Forelimb muscle (tissue), 1 donor: Measurements from ENCODE around the gene GGCX. TPM values are rescaled to one million over a fixed set of nuclear protein-coding genes. Genes with fewer than 3 reads are reported as not detected.

Experiments used
- DNase-seq: peaks from one replicate; pipeline ENCODE4 v3.0.0-alpha.2; 2013; ENCODE audit warnings: low read depth
- polyA plus RNA-seq: library from polyadenylated mRNA; unstranded; fragments of 120-200 nt; gene quantifications from one replicate; pipeline ENCODE4 v1.2.1, GENCODE V29; 2013; ENCODE audit not compliant: insufficient read length

Gene GGCX
- polyA plus RNA-seq, 1 donor = 19.7 TPM

DNA sequence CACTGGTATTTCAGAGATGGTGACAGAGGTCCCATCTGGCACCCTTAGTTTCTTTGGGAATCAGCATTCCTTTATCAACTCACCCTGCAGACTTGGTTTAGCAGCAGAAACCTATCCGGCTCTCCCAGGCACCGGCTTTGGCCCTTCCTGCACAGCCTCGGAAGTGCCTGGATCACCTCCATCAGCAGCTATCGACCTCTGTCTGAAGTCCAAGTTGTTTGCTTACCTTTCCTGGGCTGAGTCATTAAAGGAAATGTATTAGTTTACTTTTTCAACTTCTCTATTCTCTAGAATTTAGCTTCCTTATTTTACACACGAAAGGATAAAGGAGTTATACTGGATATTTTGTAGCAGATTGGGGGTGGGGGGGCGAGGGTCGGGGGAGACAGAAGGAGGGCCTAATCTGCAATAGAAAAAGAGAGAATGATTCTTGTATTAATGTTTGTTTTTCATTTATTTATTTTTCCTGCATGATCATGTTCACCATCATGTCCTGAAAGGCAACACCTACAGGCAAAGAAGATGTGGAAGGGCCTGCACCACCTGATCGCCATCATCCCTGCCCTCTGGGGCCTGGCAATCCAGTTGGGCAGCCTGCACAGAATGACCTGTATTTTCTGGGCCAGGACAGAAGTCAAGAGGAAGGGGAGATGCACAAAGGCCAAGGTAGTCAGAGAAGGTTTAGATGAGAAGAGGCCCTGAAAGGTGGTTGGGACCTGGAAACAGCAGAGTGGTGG, 44.5 kb downstream of the GGCX start:
- DNase-seq = no peak

GRCh38 chr2:85514323-85514722, 47.0 kb downstream of the GGCX start:
- no peak for DNase-seq

DNA sequence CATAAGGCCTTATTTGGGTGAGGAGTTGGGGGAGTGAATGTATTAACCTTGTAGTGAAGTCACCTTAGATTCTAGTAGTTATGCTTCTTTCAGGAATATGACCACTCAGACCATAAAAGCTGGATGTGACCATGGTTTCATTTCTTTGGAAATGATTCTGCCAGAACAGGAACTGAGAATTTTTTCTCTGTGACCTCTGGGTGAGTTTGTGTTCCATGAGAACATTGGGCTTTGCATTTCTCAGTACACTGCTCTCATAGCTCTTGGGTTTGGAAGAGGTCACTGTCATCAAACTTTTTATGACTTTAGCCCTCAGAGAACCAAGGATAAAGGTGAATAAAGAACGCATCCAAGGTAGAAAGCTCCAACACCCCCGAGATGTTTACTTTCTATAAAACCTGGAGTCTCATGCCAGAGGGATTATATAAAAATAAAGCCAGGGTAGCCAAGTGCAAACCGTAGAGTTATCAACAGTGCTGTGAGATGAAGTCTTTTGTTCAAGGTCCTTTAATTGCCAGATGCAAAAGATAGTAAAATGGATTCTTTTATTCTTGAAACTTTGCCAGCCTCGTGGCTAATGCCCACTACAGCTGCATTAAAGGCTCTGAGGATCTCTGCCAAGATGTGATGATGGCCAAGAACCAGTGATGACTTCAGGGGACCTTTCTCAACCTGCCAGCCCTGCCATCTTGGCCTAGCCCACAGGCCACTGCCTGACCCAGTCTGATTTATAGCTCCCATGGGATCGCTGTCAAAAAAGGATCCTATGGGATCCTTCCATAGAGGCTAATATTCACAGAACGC, 50.1 kb downstream of the GGCX start:
- no peak for DNase-seq

DNA sequence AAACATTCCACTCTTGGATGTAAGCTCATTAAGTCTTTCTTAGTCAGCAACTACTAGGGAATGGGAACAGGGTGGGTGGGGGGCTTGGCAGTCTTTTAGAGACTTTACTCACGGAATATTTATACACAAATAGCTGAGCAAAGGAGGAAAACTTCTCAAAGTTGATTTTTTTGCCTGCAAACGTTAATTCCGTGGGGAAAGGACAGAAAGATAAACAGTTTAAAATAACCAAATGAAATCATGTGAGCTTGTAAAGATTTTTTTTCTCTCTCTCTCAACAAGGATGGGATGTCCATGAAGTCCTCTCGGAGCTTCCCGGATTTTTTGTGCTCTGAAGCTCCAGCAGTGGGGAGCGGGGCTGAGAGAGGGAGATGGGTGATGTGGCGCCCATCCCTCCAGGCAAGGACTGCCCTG, 54.5 kb downstream of the GGCX start:
- DNase-seq = no peak

DNA sequence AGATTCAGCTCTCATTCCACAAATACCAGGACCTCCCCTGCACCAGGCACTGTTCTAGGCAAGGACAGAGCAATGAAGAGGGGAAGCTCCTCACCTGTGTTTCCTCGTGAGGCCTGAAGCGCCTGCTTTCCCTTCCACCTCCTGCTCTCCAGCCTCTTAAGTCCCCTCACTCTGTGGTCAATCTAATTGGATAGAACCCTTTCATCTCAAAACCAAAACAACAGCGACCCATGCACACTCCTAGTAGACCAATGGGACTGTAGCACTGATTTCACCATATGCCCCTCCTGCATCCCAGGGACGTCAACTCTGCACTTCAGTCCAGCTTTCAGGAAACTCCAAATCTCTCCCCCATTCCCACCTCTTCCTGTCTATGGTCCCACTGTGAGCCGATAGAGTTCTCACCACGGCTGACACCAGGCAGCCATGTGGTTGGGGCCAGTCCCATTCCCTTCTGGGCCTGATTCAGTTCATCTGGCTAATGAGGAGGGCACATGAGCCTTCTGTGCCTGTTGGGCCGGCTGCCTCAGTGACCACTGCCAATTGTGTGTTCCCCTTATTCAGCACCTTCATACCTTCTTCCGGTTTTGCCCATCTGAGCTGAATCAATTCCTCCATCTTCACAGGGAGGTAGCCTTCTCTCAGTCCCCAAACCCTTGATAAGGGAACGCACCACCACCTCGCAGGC, 55.6 kb downstream of the GGCX start:
- no peak for DNase-seq

- no peak for DNase-seq
Measured at GRCh38 chr2:85504778-85505261, 56.5 kb downstream of the GGCX start.

DNA sequence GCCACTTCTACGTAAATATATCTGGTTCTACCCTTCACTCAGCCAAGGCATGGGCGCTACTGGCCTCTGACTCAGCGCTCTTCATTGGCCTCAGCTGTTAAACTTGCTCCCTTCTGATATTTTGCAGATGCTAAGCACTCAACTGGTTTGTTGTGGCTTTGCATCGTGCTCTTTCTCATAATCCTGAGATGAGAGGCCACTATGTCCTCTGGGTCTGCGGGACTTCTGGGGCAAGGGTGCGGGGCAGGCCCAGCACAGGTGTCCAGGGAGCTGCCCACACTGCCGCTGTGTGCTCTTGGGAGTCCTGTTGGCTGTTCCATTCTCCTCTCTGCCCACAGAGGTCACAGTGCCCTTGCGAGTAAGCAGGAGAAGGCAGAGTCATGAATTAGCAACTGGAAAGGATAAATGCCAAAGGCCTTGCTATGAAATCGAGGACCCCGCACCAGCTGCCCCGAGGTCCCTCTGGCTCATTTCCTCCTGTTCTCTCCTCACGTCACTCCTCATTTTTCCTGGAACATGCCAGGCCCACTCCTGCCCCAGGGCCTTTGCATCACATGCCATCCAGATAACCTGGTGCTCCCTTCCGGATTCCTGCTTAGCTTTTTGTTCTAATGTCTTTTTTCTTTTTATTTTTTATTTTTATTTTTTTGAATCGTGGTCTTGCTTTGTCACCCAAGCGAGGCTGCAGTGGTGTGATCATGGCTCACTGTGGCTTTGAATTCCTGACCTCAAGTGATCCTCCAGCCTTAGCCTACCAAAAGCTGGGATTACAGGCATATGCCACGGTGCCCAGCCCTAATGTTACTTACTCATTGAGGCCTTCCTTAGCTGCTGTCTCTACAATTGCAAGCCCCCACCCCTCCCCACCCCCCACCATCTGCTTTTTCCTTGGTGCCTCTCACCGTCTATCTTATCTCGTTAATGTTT, 57.2 kb downstream of the GGCX start:
- DNase-seq = no peak

GRCh38 chr2:85503168-85503850, 58.0 kb downstream of the GGCX start:
- DNase-seq = no peak

- no peak for DNase-seq
Measured at GRCh38 chr2:85502720-85503119, 58.6 kb downstream of the GGCX start.

DNA sequence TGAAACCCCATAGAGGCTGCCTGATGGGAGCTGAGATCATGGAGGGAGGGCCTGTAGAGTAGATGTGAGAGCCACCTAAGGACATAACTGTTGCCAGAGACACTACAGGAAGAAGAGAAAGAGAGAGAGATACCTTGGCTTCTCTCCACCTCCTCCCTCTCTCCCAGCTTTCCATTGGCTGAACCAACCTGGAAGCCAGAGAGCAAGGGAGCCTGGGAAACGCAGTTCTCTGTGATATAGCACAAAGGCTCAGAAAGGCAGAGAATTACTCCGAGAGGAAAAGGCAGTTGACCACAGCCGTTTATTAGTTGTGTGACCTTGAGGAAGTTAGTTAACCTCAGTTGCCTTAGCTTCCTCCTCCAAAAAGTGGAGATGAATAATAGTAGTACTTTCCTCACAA, 60.0 kb downstream of the GGCX start:
- no peak for DNase-seq

DNA sequence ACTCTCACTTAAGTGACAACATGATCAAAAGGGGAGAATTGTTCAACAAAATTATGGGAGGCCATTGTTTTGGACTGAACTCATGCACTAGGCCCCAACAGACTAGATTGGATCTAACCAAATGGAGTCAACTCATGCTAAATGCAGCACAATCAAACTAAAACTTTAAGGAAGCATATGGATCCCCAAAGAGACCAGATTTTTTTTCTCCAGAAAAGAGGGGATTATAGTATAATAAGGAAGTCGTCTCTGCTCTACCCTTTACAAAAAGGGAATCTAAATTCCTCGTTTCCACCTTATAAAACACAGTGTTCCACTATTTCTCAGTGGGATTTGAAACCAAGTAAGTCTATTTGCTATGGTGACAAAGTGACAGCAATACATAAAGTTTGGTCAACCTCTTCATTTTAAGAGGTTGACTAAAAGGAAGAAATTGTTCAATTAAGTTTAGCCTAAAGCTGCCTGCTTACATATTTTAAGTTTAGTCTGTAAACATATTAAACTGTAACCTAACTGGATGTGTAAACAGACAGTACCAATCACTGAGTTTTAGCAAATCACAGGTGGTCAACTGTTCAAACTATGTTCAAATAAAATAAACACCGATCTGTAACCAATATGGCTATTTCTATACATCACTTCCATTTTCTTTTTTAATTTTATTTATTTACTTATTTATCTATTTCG, 63.2 kb downstream of the GGCX start:
- DNase-seq = no peak

GRCh38 chr2:85496436-85496835, 64.9 kb downstream of the GGCX start:
- DNase-seq = no peak

Other genes with a start within 250 kb of the GGCX start
- 54.4 TPM for gene TGOLN2, start 233.5 kb downstream of the GGCX start, polyA plus RNA-seq
- gene RETSAT, start 207.0 kb downstream of the GGCX start, polyA plus RNA-seq = 12.6 TPM
- 15.5 TPM for gene ELMOD3, start 206.7 kb downstream of the GGCX start, polyA plus RNA-seq
- 12.4 TPM for gene CAPG, start 151.1 kb downstream of the GGCX start, polyA plus RNA-seq
- gene SH2D6, start 142.8 kb downstream of the GGCX start, polyA plus RNA-seq = 0.80 TPM
- gene MAT2A, start 22.3 kb downstream of the GGCX start, polyA plus RNA-seq = 233 TPM
- gene VAMP8, start 16.1 kb upstream of the GGCX start, polyA plus RNA-seq = 12.8 TPM
- gene VAMP5, start 22.9 kb upstream of the GGCX start, polyA plus RNA-seq = 43.5 TPM
- 55.9 TPM for gene RNF181, start 34.3 kb upstream of the GGCX start, polyA plus RNA-seq
- 9.9 TPM for gene TMEM150A, start 41.2 kb upstream of the GGCX start, polyA plus RNA-seq
- gene C2orf68, start 50.6 kb upstream of the GGCX start, polyA plus RNA-seq = 49.3 TPM
- 37.9 TPM for gene USP39, start 54.7 kb upstream of the GGCX start, polyA plus RNA-seq
- gene SFTPB, start 106.7 kb upstream of the GGCX start, polyA plus RNA-seq = 0.08 TPM
- 0.99 TPM for gene GNLY, start 132.9 kb upstream of the GGCX start, polyA plus RNA-seq
- 21.1 TPM for gene ATOH8, start 192.5 kb upstream of the GGCX start, polyA plus RNA-seq